PC-9 (cell line): Measurements from ENCODE around the gene GMDS.

Experiments used
- CTCF ChIP-seq: fragments of 200-600 bp; sonication (generic); conservative IDR thresholded peaks from 2 replicates; pipeline ENCODE4 v1.6.1; 2017; ENCODE audit warnings: mixed run types, antibody characterized with exemption, mild to moderate bottlenecking, moderate library complexity
- EZH2 ChIP-seq: fragments of 200-600 bp; sonication (generic); IDR thresholded peaks from 2 replicates; pipeline ENCODE4 v1.8.0; 2017; ENCODE audit warnings: antibody characterized with exemption, low read depth

- TF ChIP-seq CTCF (no peak), EZH2 (no peak)
These were observed 581.1 kb downstream of the GMDS start for GRCh38 chr6:1664329-1664728.
